SK-N-SH (cell line): ENCODE results near the gene TRAPPC2L.

Experiments
- CTCF ChIP-seq: fragments of 200-600 bp; sonication (generic); IDR thresholded peaks from 2 replicates; pipeline ENCODE4 v1.6.1; 2017; ENCODE audit warnings: antibody characterized with exemption, mild to moderate bottlenecking, moderate library complexity
- EP300 ChIP-seq, 2 experiments: IDR thresholded peaks; 2 replicates each; pipeline versions ENCODE4 v1.4.0 to v1.6.1; 2012; ENCODE audit warnings: borderline replicate concordance in 1 of 2, low read depth in 1 of 2, low read length in 1 of 2
- FOSL2 ChIP-seq: IDR thresholded peaks from 2 replicates; pipeline ENCODE4 v1.4.0; 2012; ENCODE audit warnings: low read depth, mild to moderate bottlenecking, moderate library complexity, borderline replicate concordance
- FOXJ3 ChIP-seq: sonication (generic); formaldehyde crosslinking; IDR thresholded peaks from 2 replicates; pipeline ENCODE4 v1.5.1; 2020; ENCODE audit warnings: mild to moderate bottlenecking, missing genetic modification reagents
- NFIC ChIP-seq: IDR thresholded peaks from 2 replicates; pipeline ENCODE4 v1.4.0; 2012; ENCODE audit warnings: borderline replicate concordance
- PBX3 ChIP-seq: IDR thresholded peaks from 2 replicates; pipeline ENCODE4; 2012
- POLR2AphosphoS5 ChIP-seq: IDR thresholded peaks from 2 replicates; pipeline ENCODE4 v1.6.1; 2012; ENCODE audit warnings: low read depth, low read length
- RAD21 ChIP-seq: IDR thresholded peaks from 2 replicates; pipeline ENCODE4 v1.6.1; 2012; ENCODE audit warnings: mild to moderate bottlenecking, low read length
- RCOR1 ChIP-seq: fragments of 150-350 bp; IDR thresholded peaks from 2 replicates; pipeline ENCODE4 v1.6.1; 2017; ENCODE audit warnings: antibody characterized with exemption, low read length
- SMC3 ChIP-seq: IDR thresholded peaks from 2 replicates; pipeline ENCODE4 v1.6.1; 2012; ENCODE audit warnings: low read depth, low read length, improper control_type of control experiment
- TCF12 ChIP-seq: IDR thresholded peaks from 2 replicates; pipeline ENCODE4 v1.4.0; 2012
- USF2 ChIP-seq: fragments of 150-350 bp; IDR thresholded peaks from 2 replicates; pipeline ENCODE4 v1.6.1; 2017; ENCODE audit warnings: antibody characterized with exemption, low read length, low read depth, borderline replicate concordance
- YY1 ChIP-seq: IDR thresholded peaks from 2 replicates; pipeline ENCODE4 v1.4.0; 2012; ENCODE audit warnings: low read depth, mild to moderate bottlenecking

- TF ChIP-seq CTCF (no peak), RCOR1 (no peak), TCF12 (no peak), FOXJ3 (CRISPR knock-in tag) (no peak), USF2 (no peak), FOSL2 (no peak), EP300 (IDR thresholded peaks at IDR 0.05; ENCODE audit: borderline replicate concordance in 1 of 2, low read depth in 1 of 2, low read length in 1 of 2) (no peak), PBX3 (no peak), POLR2AphosphoS5 (no peak), YY1 (no peak), SMC3 (no peak), NFIC (no peak), RAD21 (no peak)
Observed at GRCh38 chr16:88822281-88823040, 34.5 kb upstream of the TRAPPC2L start.
